IMR-90 (cell line): ENCODE results near the gene SH3BP2. TPM values are rescaled to one million over a fixed set of nuclear protein-coding genes. Genes with fewer than 3 reads are reported as not detected.

Experiments
- ATAC-seq: fragments of 200-7000 bp; cut with Tn5 transposase; 2 replicates; pipeline ENCODE4 v1.9.1; 2020; ENCODE audit warnings: low read depth, mild to moderate bottlenecking, moderate library complexity
- BruUV-seq: library from RNA; stranded (reverse); fragments of 400-500 nt; replicated peaks from 2 replicates; lab custom pipeline; 2021; lab: Mats Ljungman, UMichigan
- CTCF ChIA-PET: fragments of 300-600 bp; formaldehyde crosslinking; extraction: SDS; loops from one replicate; lab custom pipeline; 2021; ENCODE audit warnings: antibody characterized with exemption; lab: Yijun Ruan, JAX
- POLR2A ChIA-PET: fragments of 300-600 bp; sonication (Branson Sonifier 250); formaldehyde crosslinking; loops from one replicate; lab custom pipeline; 2022; ENCODE audit warnings: antibody characterized with exemption; ENCODE audit not compliant: unreplicated experiment; lab: Charles Lee
- DNase-seq: peaks from one replicate; pipeline ENCODE4 v3.0.0; 2013
- H2AFZ ChIP-seq: replicated peaks from 2 replicates; pipeline ENCODE3; 2013; ENCODE audit warnings: low read length, mild to moderate bottlenecking; ENCODE audit not compliant: poor library complexity
- H2AK5ac ChIP-seq: 2 replicates; pipeline ENCODE4 v1.6.1; 2013; ENCODE audit warnings: low read depth, low read length, inconsistent platforms
- H2AK9ac ChIP-seq: replicated peaks from 2 replicates; pipeline ENCODE3; 2013; ENCODE audit warnings: mild to moderate bottlenecking, low read depth, low read length, moderate library complexity; ENCODE audit not compliant: poor library complexity
- H2BK120ac ChIP-seq: 2 replicates; pipeline ENCODE4 v1.6.1; 2013; ENCODE audit warnings: low read depth, low read length, inconsistent platforms
- H2BK15ac ChIP-seq: 3 replicates; pipeline ENCODE4 v1.6.1; 2013; ENCODE audit warnings: low read depth, low read length, inconsistent platforms
- H2BK20ac ChIP-seq: 2 replicates; pipeline ENCODE4 v1.6.1; 2013; ENCODE audit warnings: low read depth, mild to moderate bottlenecking, inconsistent platforms, low read length, moderate library complexity
- H2BK5ac ChIP-seq: 2 replicates; pipeline ENCODE4 v1.6.1; 2013; ENCODE audit warnings: mild to moderate bottlenecking, low read depth, low read length, inconsistent platforms; ENCODE audit not compliant: poor library complexity, severe bottlenecking
- H3K14ac ChIP-seq: replicated peaks from 2 replicates; pipeline ENCODE4 v1.6.1; 2013; ENCODE audit warnings: low read depth, low read length, inconsistent platforms
- H3K18ac ChIP-seq: 2 replicates; pipeline ENCODE4 v1.6.1; 2013; ENCODE audit warnings: low read depth, low read length, control low read depth
- H3K23ac ChIP-seq: 2 replicates; pipeline ENCODE4 v1.6.1; 2013; ENCODE audit warnings: low read depth, low read length, inconsistent platforms
- H3K27ac ChIP-seq: 2 replicates; pipeline ENCODE4 v1.5.1; 2013; ENCODE audit warnings: mild to moderate bottlenecking, control low read depth, low read length; ENCODE audit not compliant: insufficient read depth
- H3K27me3 ChIP-seq: 2 replicates; pipeline ENCODE4 v1.6.1; 2013; ENCODE audit warnings: low read length; ENCODE audit not compliant: control insufficient read depth, insufficient read depth
- H3K36me3 ChIP-seq: 2 replicates; pipeline ENCODE4 v1.6.1; 2013; ENCODE audit warnings: low read length, mixed read lengths; ENCODE audit not compliant: control insufficient read depth, insufficient read depth
- H3K4ac ChIP-seq: 2 replicates; pipeline ENCODE4 v1.6.1; 2013; ENCODE audit warnings: low read depth, low read length, inconsistent platforms
- H3K4me1 ChIP-seq: 2 replicates; pipeline ENCODE4 v1.6.1; 2013; ENCODE audit warnings: low read length, mixed read lengths; ENCODE audit not compliant: control insufficient read depth, insufficient read depth
- H3K4me2 ChIP-seq: 2 replicates; pipeline ENCODE4 v1.6.1; 2013; ENCODE audit warnings: low read depth, mild to moderate bottlenecking, control low read depth, low read length, moderate library complexity
- H3K4me3 ChIP-seq: 2 replicates; pipeline ENCODE4 v1.5.1; 2013; ENCODE audit warnings: low read depth, mild to moderate bottlenecking, control low read depth, low read length, moderate library complexity; ENCODE audit not compliant: insufficient read depth
- H3K56ac ChIP-seq: 2 replicates; pipeline ENCODE4 v1.6.1; 2013; ENCODE audit warnings: low read length, inconsistent platforms; ENCODE audit not compliant: insufficient read depth; ENCODE audit errors: extremely low read depth
- H3K79me1 ChIP-seq, 2 experiments: 2 replicates each; pipeline ENCODE4 v1.6.1; 2013; ENCODE audit warnings: low read length in 2 of 2, inconsistent platforms in 1 of 2, low read depth in 1 of 2
- H3K9ac ChIP-seq: 2 replicates; pipeline ENCODE4 v1.6.1; 2013; ENCODE audit warnings: low read depth, low read length, control low read depth
- H3K9me1 ChIP-seq: 2 replicates; pipeline ENCODE4 v1.6.1; 2013; ENCODE audit warnings: low read length, inconsistent platforms; ENCODE audit not compliant: insufficient read depth
- H3K9me3 ChIP-seq: 2 replicates; pipeline ENCODE4 v1.6.1; 2013; ENCODE audit warnings: low read length; ENCODE audit not compliant: control insufficient read depth, insufficient read depth
- H4K20me1 ChIP-seq: 2 replicates; pipeline ENCODE4 v1.6.1; 2013; ENCODE audit warnings: low read length, inconsistent platforms; ENCODE audit not compliant: insufficient read depth
- H4K5ac ChIP-seq: 2 replicates; pipeline ENCODE4 v1.6.1; 2013; ENCODE audit warnings: mild to moderate bottlenecking, low read depth, low read length, control low read depth
- H4K8ac ChIP-seq, 2 experiments: 2 replicates each; pipeline ENCODE4 v1.6.1; 2013; ENCODE audit warnings: low read depth in 2 of 2, low read length in 2 of 2, control low read depth in 1 of 2, inconsistent platforms in 1 of 2
- H4K91ac ChIP-seq: 2 replicates; pipeline ENCODE4 v1.6.1; 2013; ENCODE audit warnings: low read depth, low read length, inconsistent platforms; ENCODE audit not compliant: insufficient read depth
- POLR2A ChIP-seq: IDR thresholded peaks from 2 replicates; pipeline ENCODE4 v1.6.1; 2012; ENCODE audit warnings: mild to moderate bottlenecking, low read depth, low read length
- WGBS, 2 experiments: methylation state at CpG; one replicate each; pipeline versions ENCODE4 v1.1.5 to v1.1.7; 2013; ENCODE audit warnings: missing lambda C conversion rate in 2 of 2; ENCODE audit not compliant: insufficient read length in 1 of 2; ENCODE audit errors: extremely low coverage in 2 of 2; 5-methylcytosine and 5-hydroxymethylcytosine counted together
- dilution Hi-C: fragments of 300-500 bp; cut with HindIII; formaldehyde crosslinking; loops from one replicate; pipeline ENCODE4 v1.14.3; 2018; ENCODE audit warnings: low sequenced_read_pairs; ENCODE audit not compliant: unreplicated experiment
- in situ Hi-C: fragments of 300-500 bp; cut with MboI; formaldehyde crosslinking; loops from 3 replicates; pipeline ENCODE4 v1.14.3; 2019; ENCODE audit warnings: low sequenced_read_pairs, inconsistent platforms, mixed read lengths
- intact Hi-C: fragments of 100-400 bp; cut with micrococcal nuclease; formaldehyde crosslinking; loops from 2 replicates; pipeline ENCODE4 v1.10.0; 2022
- polyA plus RNA-seq, 3 experiments: library from polyadenylated mRNA; depleted of rRNA; stranded (reverse); fragments of >200 nt; gene quantifications; 2 replicates each; pipeline ENCODE4 v1.2.3, GENCODE V29; 2012; ENCODE audit warnings: low replicate concordance in 1 of 3
- total RNA-seq: library from RNA; depleted of rRNA; stranded (reverse); fragments of >200 nt; gene quantifications from 2 replicates; pipeline ENCODE4 v1.2.3, GENCODE V29; 2012
- TF ChIP-seq, protein P1 (sequence below): conservative IDR thresholded peaks from 2 replicates; pipeline ENCODE4 v1.5.1; 2012; ENCODE audit warnings: mild to moderate bottlenecking, low read depth, low read length, improper control_type of control experiment

The SH3BP2 gene
- total and polyA plus RNA-seq, 2 of the 4 experiments (the other 2 are of a cell fraction): 9.0 to 37.2 TPM

DNA sequence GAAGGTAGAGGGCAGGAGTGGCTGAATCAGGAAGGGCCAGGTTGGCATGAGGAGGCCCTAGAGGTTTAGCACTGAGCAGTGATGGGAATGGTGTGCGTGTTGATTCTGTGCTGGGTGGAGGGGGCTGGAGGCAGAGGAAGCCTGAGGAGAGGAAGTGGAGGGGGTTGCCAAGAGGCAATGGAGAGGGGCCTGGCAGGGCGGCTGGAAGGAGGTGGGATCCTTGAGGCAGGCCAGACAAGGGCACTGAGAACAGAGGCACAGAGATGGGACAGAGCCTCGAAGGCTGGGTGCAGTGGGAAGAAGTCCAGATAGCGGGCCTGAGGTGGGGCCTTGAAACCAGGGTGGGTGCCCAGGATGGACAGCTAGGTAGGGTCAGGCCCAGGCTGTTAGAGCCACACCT, 24.3 kb downstream of the SH3BP2 start:
- in situ Hi-C loops: no loop called here
- TF ChIP-seq, protein P1, sequence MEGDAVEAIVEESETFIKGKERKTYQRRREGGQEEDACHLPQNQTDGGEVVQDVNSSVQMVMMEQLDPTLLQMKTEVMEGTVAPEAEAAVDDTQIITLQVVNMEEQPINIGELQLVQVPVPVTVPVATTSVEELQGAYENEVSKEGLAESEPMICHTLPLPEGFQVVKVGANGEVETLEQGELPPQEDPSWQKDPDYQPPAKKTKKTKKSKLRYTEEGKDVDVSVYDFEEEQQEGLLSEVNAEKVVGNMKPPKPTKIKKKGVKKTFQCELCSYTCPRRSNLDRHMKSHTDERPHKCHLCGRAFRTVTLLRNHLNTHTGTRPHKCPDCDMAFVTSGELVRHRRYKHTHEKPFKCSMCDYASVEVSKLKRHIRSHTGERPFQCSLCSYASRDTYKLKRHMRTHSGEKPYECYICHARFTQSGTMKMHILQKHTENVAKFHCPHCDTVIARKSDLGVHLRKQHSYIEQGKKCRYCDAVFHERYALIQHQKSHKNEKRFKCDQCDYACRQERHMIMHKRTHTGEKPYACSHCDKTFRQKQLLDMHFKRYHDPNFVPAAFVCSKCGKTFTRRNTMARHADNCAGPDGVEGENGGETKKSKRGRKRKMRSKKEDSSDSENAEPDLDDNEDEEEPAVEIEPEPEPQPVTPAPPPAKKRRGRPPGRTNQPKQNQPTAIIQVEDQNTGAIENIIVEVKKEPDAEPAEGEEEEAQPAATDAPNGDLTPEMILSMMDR: no peak
- TF ChIP-seq POLR2A: no peak
- Histone ChIP-seq H4K8ac (peak overlapping the region in 1 of 2 experiments; percentile 25; a peak in 1 of 4 replicates), H3K4me3 (no peak overlapping the region), H3K9ac (no peak overlapping the region), H2AK5ac (no peak overlapping the region; the same call in 1 of the 2 replicates), H3K79me1 (peaks cover 29 to 76% of the 10 kb centered on the region in 2 experiments), H3K4ac (no peak overlapping the region; the same call in 1 of the 2 replicates), H3K14ac (no peak overlapping the region), H3K9me1 (peaks cover 23% of the 10 kb centered on the region), H3K23ac (0 out of 2 replicates have a peak overlapping the region, but pooled peaks have one; percentile 23), H2BK5ac (no peak overlapping the region), H2BK120ac (no peak overlapping the region), H2BK20ac (no peak overlapping the region), H2AK9ac (peak overlapping the region; percentile 25), H3K27ac (no peak overlapping the region), H4K91ac (no peak overlapping the region), H3K9me3 (no peaks in the 10 kb centered on the region), H4K5ac (no peak overlapping the region), H3K4me2 (no peak overlapping the region), H4K20me1 (0 out of 2 replicates have a peak, but pooled peaks cover 6% of the 10 kb centered on the region), H3K36me3 (peaks cover 13% of the 10 kb centered on the region), H3K4me1 (peaks cover 21% of the 10 kb centered on the region), H3K56ac (no peak overlapping the region), H2AFZ (peak overlapping the region; percentile 44), H3K27me3 (no peaks in the 10 kb centered on the region), H3K18ac (no peak overlapping the region), H2BK15ac (no peak overlapping the region)
- intact Hi-C loops: no loop called here
- no peak for DNase-seq
- WGBS, 2 experiments: 89% methylated on average over 3 of the region's 4 CpGs; no CpG with 5 or more reads in 1 of the 2 experiments
- dilution Hi-C loops: no loop called here
- no TSS peak for BruUV-seq
- ChIA-PET CTCF (no interaction called here), POLR2A (interaction anchor here (0.6 kb wide), 1 partner anchor 11 kb away, joined by 4 read pairs; no protein-coding TSS in a partner anchor)
- no peak for ATAC-seq
